Measurements from ENCODE around the gene THEMIS.
"Not testable (repeated sequence)": the region's sequence is repeated elsewhere in the genome, so short reads cannot be mapped to it uniquely, and the experiment has no call there.

Gene THEMIS

DNA sequence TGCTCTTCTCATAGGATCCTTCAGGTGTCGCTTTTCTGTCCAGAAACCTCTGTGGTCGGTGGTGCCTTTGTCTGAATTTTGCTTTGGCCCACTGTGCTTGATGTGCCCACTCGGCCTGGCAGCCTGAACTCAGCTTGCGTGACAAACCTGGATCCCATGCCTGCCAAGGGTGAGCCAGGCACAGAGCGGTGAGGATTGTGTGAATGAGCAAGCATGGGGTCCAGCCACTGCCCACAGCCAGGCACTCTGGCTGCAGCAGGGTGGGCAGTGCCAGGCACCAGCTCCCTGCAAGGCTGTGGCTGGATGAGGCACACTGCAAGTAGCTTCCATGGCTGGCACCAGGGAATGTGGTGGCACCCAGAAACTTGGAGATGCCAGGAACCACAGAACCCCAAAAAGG, 110.3 kb downstream of the THEMIS start:
- H3K9me3 Mint-ChIP-seq: no peaks in the 10 kb centered on the region
- no peak overlapping the region for H3K27ac Mint-ChIP-seq
- H3K36me3 Mint-ChIP-seq: no peaks in the 10 kb centered on the region
- H3K4me3 Mint-ChIP-seq: no peak overlapping the region
- ATAC-seq (ENCODE audit: low read depth) (no peak), DNase-seq (ENCODE audit: low spot score in 2 of 2) (no peak)
- H3K4me1 Mint-ChIP-seq: no peaks in the 10 kb centered on the region
- H3K27me3 Mint-ChIP-seq: no peaks in the 10 kb centered on the region

DNA sequence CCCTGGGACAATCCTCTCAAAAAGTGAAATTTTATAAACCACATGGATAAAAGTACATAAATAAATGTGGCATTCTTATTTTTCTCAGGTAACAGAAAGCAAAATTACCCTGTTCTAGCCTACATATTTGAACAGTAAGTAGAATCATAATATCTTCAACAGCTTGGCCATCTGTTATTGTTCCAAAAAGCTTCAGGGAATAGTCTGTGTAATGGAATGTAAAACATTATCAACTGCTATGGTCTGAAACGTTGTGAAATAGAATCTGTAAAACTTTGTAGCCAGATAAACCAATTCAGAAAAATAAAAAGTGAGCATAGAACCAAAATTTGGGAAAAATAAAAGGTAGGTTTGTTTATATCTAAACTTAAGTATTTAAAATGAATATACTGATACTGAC, 114.7 kb downstream of the THEMIS start:
- Mint-ChIP-seq H3K27ac (no peak overlapping the region), H3K4me3 (no peak overlapping the region), H3K27me3 (peaks cover under 1% of the 10 kb centered on the region), H3K36me3 (no peaks in the 10 kb centered on the region), H3K4me1 (no peaks in the 10 kb centered on the region), H3K9me3 (no peaks in the 10 kb centered on the region)
- DNase-seq (ENCODE audit: low spot score in 2 of 2) (no peak), ATAC-seq (ENCODE audit: low read depth) (no peak)

DNA sequence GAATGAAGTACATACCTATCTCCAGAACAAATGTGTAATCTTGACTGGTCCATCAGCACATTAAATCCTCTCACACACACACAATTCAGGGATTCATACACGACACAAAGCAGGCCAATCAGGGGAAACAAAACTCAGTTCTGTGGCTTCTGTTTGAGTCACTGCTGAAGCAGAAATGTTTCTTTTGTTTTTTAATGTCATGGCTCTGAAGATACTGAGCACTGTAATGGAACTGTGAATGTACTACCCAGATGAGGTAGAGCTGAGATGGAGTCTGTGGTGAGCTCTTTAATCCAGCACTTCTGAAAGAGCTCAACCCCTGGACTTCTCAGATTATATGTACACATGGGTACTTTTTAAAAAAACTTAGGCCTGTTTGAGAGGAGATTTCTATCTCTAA, 116.4 kb downstream of the THEMIS start:
- Mint-ChIP-seq H3K4me3 (no peak overlapping the region), H3K9me3 (no peaks in the 10 kb centered on the region), H3K36me3 (no peaks in the 10 kb centered on the region), H3K4me1 (no peaks in the 10 kb centered on the region), H3K27ac (no peak overlapping the region), H3K27me3 (peaks cover 2% of the 10 kb centered on the region)
- ATAC-seq (ENCODE audit: low read depth) (no peak), DNase-seq (ENCODE audit: low spot score in 2 of 2) (no peak)

DNA sequence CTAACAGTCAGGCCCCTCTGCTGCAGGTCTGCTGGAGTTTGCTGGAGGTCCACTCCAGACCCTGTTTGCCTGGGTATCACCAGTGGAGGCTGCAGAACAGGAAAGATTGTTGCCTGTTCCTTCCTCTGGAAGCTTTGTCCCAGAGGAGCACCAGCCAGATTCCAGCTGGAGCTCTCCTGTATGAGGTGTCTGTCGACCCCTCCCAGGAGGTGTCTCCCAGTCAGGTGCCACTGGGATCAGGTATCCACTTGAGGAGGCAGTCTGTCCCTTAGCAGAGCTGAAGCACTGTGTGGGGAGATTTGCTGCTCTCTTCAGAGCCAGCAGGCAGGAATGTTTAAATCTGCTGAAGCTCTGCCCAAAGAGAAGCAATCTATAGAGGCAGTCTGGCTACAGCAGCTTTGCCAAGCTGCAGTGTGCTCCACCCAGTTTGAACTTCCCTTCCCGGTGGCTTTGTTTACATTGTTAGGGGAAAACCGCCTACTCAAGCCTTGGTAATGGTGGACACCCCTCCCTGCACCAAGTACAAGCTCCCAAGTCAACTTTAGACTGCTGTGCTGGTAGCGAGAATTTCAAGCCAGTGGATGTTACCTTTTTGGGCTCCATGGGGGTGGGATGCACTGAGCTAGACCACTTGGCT, 119.1 kb downstream of the THEMIS start:
- H3K4me1 Mint-ChIP-seq; H3K36me3 Mint-ChIP-seq; H3K27ac Mint-ChIP-seq; ATAC-seq (ENCODE audit: low read depth); H3K9me3 Mint-ChIP-seq; H3K27me3 Mint-ChIP-seq; H3K4me3 Mint-ChIP-seq; DNase-seq (ENCODE audit: low spot score in 2 of 2): not testable (repeated sequence)

DNA sequence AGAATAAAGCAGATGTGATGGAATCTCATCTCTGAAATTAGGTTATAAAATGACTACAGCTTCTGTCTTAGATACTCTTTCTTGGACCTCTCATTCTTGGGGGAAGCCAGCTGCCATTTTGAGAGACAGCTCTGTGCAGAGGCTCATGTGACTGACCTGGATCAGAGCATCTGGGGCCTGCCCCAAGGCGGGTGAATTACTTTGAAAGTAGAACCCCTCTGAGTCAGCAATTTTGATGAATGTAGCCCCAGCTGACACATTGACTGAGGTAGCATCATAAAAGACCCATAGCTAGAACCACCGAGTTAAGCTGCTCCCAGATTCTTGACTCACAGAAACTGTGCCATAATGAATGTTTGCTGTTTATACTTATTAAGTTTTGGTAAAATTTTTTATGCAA, 124.5 kb downstream of the THEMIS start:
- no peak overlapping the region for H3K4me3 Mint-ChIP-seq
- H3K27me3 Mint-ChIP-seq: peaks cover 2% of the 10 kb centered on the region
- peaks cover 1% of the 10 kb centered on the region for H3K9me3 Mint-ChIP-seq
- ATAC-seq (ENCODE audit: low read depth): no peak
- H3K4me1 Mint-ChIP-seq: no peaks in the 10 kb centered on the region
- H3K27ac Mint-ChIP-seq: no peak overlapping the region
- no peak for DNase-seq (ENCODE audit: low spot score in 2 of 2)
- no peaks in the 10 kb centered on the region for H3K36me3 Mint-ChIP-seq

DNA sequence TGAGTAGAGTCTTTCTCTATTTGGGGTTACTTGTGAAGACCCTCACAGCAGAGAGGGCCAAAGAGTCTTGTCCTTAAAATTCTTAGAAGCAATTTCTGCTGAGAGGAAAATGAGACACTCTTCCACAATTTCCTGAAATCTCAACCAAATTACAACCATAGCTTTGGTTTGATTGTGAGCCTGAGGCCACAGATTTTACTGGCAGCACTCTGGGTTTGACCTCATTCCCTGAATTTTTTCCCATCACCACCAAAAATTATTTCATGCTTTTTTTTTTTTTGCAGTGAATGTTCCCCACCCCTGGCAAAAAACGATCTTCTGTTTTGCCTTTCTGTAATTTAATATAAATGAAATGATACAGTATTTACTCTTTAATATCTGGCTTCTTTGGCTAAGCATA, 125.5 kb downstream of the THEMIS start:
- H3K9me3 Mint-ChIP-seq: peaks cover 1% of the 10 kb centered on the region
- H3K4me1 Mint-ChIP-seq: no peaks in the 10 kb centered on the region
- DNase-seq (ENCODE audit: low spot score in 2 of 2): no peak
- H3K4me3 Mint-ChIP-seq: no peak overlapping the region
- H3K36me3 Mint-ChIP-seq: no peaks in the 10 kb centered on the region
- ATAC-seq (ENCODE audit: low read depth): no peak
- no peaks in the 10 kb centered on the region for H3K27me3 Mint-ChIP-seq
- H3K27ac Mint-ChIP-seq: no peak overlapping the region

DNA sequence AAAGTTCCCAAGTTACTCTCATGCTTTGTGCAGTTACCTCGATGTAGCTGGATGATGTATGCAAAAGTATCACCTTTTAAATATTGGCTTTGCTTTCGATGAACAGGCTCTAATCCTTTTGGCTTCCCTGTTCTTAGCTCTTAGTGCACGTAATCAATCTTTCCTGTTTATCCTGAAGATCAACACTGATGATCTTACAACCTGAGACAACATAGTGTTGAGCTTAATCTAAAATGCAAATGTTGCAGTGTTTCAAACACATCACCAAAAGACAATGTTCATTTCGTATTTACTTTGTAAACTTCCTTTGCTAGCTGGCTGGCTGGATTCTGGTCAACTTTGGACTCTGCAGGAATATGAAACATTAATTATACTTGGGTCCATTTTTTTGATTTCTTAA, 132.1 kb downstream of the THEMIS start:
- Mint-ChIP-seq H3K9me3 (peaks cover 1% of the 10 kb centered on the region), H3K4me1 (no peaks in the 10 kb centered on the region), H3K36me3 (no peaks in the 10 kb centered on the region), H3K27me3 (no peaks in the 10 kb centered on the region), H3K27ac (no peak overlapping the region), H3K4me3 (no peak overlapping the region)
- DNase-seq (ENCODE audit: low spot score in 2 of 2) (no peak), ATAC-seq (ENCODE audit: low read depth) (no peak)

DNA sequence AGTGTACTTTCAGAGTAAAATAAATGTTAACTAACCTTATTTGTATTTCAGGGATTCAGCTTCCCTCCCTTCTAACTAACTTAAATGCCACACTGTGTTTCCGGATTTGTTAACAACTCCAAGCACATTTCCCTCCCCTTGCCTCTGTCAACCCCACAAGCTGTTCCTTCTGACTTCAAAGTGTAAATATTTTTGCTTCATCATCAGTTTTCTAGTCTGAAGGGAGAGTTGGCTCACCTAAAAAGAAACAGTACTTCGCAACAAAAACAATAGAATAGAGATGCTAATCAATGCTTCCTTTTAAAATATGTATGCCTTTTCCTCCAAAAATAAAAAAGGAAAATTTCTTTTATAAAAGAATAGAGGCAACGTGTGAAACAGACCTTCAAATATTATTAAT, 132.6 kb downstream of the THEMIS start:
- no peak for ATAC-seq (ENCODE audit: low read depth)
- Mint-ChIP-seq H3K4me1 (no peaks in the 10 kb centered on the region), H3K36me3 (no peaks in the 10 kb centered on the region), H3K4me3 (no peak overlapping the region), H3K27ac (no peak overlapping the region), H3K27me3 (no peaks in the 10 kb centered on the region), H3K9me3 (peaks cover 1% of the 10 kb centered on the region)
- DNase-seq (ENCODE audit: low spot score in 2 of 2): no peak

DNA sequence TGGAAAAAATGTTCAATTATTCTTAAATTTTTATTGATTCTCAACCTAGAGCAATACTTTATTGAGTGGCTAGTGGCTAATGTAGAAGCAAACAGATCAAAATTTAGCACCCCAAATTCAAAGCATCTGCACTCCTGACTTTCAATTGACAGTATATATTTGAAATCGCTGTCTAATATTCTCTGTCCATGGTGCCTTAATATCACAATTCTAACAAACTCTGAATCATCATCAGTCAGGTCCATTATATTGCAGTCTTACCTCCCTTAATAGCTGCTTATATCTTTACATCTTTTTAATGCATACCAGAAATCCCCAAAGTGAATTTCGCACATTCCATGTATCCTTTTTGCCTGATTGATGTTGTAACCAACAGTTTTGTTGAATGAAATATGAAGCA, 134.9 kb downstream of the THEMIS start:
- Mint-ChIP-seq H3K27me3 (no peaks in the 10 kb centered on the region), H3K36me3 (no peaks in the 10 kb centered on the region), H3K27ac (no peak overlapping the region), H3K4me1 (no peaks in the 10 kb centered on the region), H3K9me3 (no peaks in the 10 kb centered on the region), H3K4me3 (no peak overlapping the region)
- DNase-seq (ENCODE audit: low spot score in 2 of 2) (no peak), ATAC-seq (ENCODE audit: low read depth) (no peak)

DNA sequence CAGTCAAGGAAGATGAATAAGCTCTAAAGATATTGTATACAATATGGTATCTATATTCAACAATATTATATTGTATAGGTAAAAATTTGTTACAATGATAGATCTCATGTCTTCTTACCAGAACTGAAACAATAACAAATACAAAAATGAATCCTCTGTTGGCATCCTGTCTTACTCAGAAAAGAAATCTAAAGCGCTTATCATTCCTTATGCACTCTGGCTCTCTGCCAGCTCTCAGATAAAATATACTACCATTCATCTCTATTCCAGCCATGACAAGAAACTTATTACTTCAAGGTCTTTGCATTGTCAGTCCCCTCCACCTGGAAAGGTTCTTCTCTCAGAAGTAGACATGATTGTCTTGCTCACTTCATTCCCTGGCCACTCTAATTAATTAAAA, 138.6 kb downstream of the THEMIS start:
- no peak overlapping the region for H3K4me3 Mint-ChIP-seq

DNA sequence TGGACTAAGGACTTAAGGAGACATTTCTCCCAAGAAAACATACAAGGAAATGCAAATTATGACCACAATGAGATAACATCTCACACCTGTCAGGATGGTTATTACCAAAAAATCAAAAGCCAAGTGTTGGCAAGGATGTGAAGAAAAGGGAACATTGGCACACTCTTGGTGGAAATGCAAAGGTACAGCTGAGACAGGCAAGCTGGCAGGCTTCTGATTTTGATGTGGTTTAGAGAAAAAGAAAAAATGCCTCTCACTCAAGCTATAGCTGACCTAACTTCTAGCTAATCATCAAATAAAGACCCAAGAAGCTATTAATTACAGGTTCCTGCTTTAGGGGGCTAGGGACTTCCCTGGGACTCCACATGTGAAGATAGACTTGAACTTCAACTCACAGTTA, 139.8 kb downstream of the THEMIS start:
- no peak overlapping the region for H3K4me3 Mint-ChIP-seq
- H3K4me1 Mint-ChIP-seq: no peaks in the 10 kb centered on the region
- H3K36me3 Mint-ChIP-seq: no peaks in the 10 kb centered on the region
- peaks cover 4% of the 10 kb centered on the region for H3K9me3 Mint-ChIP-seq
- no peaks in the 10 kb centered on the region for H3K27me3 Mint-ChIP-seq
- no peak overlapping the region for H3K27ac Mint-ChIP-seq
- ATAC-seq (ENCODE audit: low read depth): no peak
- no peak for DNase-seq (ENCODE audit: low spot score in 2 of 2)

More for the DNA sequence above, 138.6 kb downstream of the THEMIS start:
- no peaks in the 10 kb centered on the region for H3K27me3 Mint-ChIP-seq
- H3K4me1 Mint-ChIP-seq: no peaks in the 10 kb centered on the region
- DNase-seq (ENCODE audit: low spot score in 2 of 2) (no peak), ATAC-seq (ENCODE audit: low read depth) (no peak)
- no peaks in the 10 kb centered on the region for H3K36me3 Mint-ChIP-seq
- H3K27ac Mint-ChIP-seq: no peak overlapping the region
- H3K9me3 Mint-ChIP-seq: peaks cover 4% of the 10 kb centered on the region

DNA sequence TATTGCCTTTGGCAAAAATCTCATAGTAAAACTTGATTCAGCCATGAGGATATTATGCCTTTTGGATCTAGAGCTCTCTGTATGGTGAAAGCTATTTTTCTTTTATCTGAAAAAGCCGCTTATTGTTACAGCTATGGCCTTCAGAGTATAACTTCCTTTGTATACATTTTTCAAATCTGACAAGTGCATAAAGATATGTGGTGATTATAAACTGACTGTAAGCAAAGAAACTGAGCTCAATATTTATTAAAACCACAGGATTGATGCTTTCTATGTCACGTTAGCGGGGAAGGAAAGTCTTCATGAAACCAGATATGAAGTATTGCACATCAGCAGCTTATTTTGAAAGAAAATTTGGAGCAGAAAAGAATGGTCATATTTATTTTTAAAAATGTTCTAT, 151.8 kb downstream of the THEMIS start:
- no peaks in the 10 kb centered on the region for H3K27me3 Mint-ChIP-seq
- no peaks in the 10 kb centered on the region for H3K36me3 Mint-ChIP-seq
- ATAC-seq (ENCODE audit: low read depth) (no peak), DNase-seq (ENCODE audit: low spot score in 2 of 2) (no peak)
- no peak overlapping the region for H3K4me3 Mint-ChIP-seq
- H3K4me1 Mint-ChIP-seq: no peaks in the 10 kb centered on the region
- H3K9me3 Mint-ChIP-seq: no peaks in the 10 kb centered on the region
- H3K27ac Mint-ChIP-seq: no peak overlapping the region

DNA sequence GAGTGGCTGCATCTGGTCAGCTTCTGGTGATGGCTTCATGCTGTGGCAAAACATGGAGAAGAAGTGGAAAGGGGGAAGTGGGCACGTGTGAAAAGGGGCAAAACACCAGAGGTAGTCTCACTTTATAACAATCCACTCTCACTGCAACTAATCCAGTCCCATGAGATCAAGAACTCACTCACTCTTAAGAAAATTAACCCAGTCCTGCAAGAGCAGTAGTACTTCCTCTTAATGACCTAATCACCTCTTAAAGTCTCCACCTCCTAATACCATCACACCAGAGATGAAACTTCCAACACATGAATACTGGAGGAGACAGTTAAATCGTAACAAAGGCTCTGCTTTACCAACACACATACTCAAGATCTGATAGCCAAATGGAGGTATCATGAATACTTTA, 152.6 kb downstream of the THEMIS start:
- DNase-seq (ENCODE audit: low spot score in 2 of 2) (no peak), ATAC-seq (ENCODE audit: low read depth) (no peak)
- no peak overlapping the region for H3K27ac Mint-ChIP-seq
- no peaks in the 10 kb centered on the region for H3K4me1 Mint-ChIP-seq
- H3K36me3 Mint-ChIP-seq: no peaks in the 10 kb centered on the region
- H3K9me3 Mint-ChIP-seq: no peaks in the 10 kb centered on the region
- no peak overlapping the region for H3K4me3 Mint-ChIP-seq
- H3K27me3 Mint-ChIP-seq: no peaks in the 10 kb centered on the region

DNA sequence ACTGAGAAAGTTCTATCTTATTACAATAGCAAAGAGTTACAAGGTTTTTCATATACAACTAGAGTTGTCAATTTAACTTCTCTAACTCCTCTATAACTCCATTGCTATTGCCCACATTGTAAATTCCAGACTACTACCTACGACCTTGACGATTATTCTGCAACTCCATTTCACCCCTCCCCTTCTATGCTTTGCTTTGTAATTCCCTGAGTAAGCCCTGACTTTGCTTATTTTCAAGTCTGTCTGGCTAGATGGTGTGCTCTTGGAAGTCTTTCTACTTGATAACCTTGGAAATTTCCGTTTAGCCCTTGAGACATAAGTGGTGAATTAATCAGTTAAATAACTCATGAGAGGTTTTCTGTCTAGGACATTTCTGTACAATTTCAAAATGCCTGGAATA, 162.4 kb downstream of the THEMIS start:
- ATAC-seq (ENCODE audit: low read depth) (no peak), DNase-seq (ENCODE audit: low spot score in 2 of 2) (no peak)
- H3K27me3 Mint-ChIP-seq: peaks cover 3% of the 10 kb centered on the region
- no peaks in the 10 kb centered on the region for H3K36me3 Mint-ChIP-seq
- no peaks in the 10 kb centered on the region for H3K9me3 Mint-ChIP-seq
- no peak overlapping the region for H3K4me3 Mint-ChIP-seq
- no peak overlapping the region for H3K27ac Mint-ChIP-seq
- H3K4me1 Mint-ChIP-seq: no peaks in the 10 kb centered on the region

DNA sequence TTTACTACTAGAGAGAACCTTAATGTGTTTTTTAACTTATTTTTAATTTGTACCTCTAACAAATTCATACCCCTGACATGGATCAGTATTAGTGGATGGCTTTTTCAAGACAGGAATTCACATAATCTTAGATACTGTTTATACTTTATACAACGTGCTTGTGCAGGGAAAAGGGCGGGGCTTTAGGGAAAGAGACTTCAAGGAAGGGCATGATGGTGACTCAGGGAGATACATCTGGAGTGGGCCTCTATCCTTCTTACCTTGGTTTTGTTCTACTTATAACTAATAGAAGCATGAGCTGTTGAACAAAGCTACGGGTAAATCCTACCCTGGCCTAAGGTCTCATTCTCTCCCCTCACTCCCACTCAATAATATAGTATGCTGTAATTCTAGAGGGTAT, 163.1 kb downstream of the THEMIS start:
- DNase-seq (ENCODE audit: low spot score in 2 of 2): no peak
- ATAC-seq (ENCODE audit: low read depth): no peak
- no peak overlapping the region for H3K4me3 Mint-ChIP-seq
- H3K27me3 Mint-ChIP-seq: peaks cover 3% of the 10 kb centered on the region
- H3K36me3 Mint-ChIP-seq: no peaks in the 10 kb centered on the region
- H3K4me1 Mint-ChIP-seq: peaks cover 2% of the 10 kb centered on the region
- H3K9me3 Mint-ChIP-seq: no peaks in the 10 kb centered on the region
- no peak overlapping the region for H3K27ac Mint-ChIP-seq

Data from memory B cell (primary cell).